ENCODE measurements around the gene INO80D.
"Not testable (repeated sequence)": the region's sequence is repeated elsewhere in the genome, so short reads cannot be mapped to it uniquely, and the experiment has no call there.

INO80D gene

GRCh38 chr2:206084870-206085741 is 868 bp downstream of the INO80D start:
- DNase-seq (ENCODE audit: low read depth, low spot score): no peak
- H3K27ac ChIP-seq: peak overlapping the region; percentile 97

- H3K27ac ChIP-seq: peak overlapping the region; percentile 97
- DNase-seq (ENCODE audit: low read depth, low spot score): no peak
Measured at GRCh38 chr2:206084439-206084869, 1.5 kb downstream of the INO80D start.

- DNase-seq (ENCODE audit: low read depth, low spot score): no peak
- H3K27ac ChIP-seq: peak overlapping the region; percentile 97
Measured at GRCh38 chr2:206083602-206084438, 2.2 kb downstream of the INO80D start.

GRCh38 chr2:206082298-206082843 is 3.6 kb downstream of the INO80D start:
- DNase-seq (ENCODE audit: low read depth, low spot score): no peak
- H3K27ac ChIP-seq: no peak overlapping the region

GRCh38 chr2:206080927-206081326 is 5.0 kb downstream of the INO80D start:
- DNase-seq (ENCODE audit: low read depth, low spot score): no peak
- no peak overlapping the region for H3K27ac ChIP-seq

- DNase-seq (ENCODE audit: low read depth, low spot score): no peak
- H3K27ac ChIP-seq: no peak overlapping the region
Measured at GRCh38 chr2:206079699-206080465, 6.1 kb downstream of the INO80D start.

- DNase-seq (ENCODE audit: low read depth, low spot score); H3K27ac ChIP-seq: not testable (repeated sequence)
Measured at GRCh38 chr2:206077879-206078278, 8.1 kb downstream of the INO80D start.

GRCh38 chr2:206075113-206075512 is 10.9 kb downstream of the INO80D start:
- H3K27ac ChIP-seq: no peak overlapping the region
- no peak for DNase-seq (ENCODE audit: low read depth, low spot score)

- no peak overlapping the region for H3K27ac ChIP-seq
- DNase-seq (ENCODE audit: low read depth, low spot score): no peak
Measured at GRCh38 chr2:206071807-206072206, 14.2 kb downstream of the INO80D start.

GRCh38 chr2:206069417-206069816 is 16.6 kb downstream of the INO80D start:
- DNase-seq (ENCODE audit: low read depth, low spot score): no peak
- H3K27ac ChIP-seq: no peak overlapping the region

GRCh38 chr2:206068207-206068606 is 17.8 kb downstream of the INO80D start:
- DNase-seq (ENCODE audit: low read depth, low spot score): no peak
- no peak overlapping the region for H3K27ac ChIP-seq

GRCh38 chr2:206064077-206064476 is 21.9 kb downstream of the INO80D start:
- DNase-seq (ENCODE audit: low read depth, low spot score): no peak
- no peak overlapping the region for H3K27ac ChIP-seq

GRCh38 chr2:206063635-206064034 is 22.3 kb downstream of the INO80D start:
- DNase-seq (ENCODE audit: low read depth, low spot score): no peak
- no peak overlapping the region for H3K27ac ChIP-seq

- no peak overlapping the region for H3K27ac ChIP-seq
- DNase-seq (ENCODE audit: low read depth, low spot score): no peak
Measured at GRCh38 chr2:206062724-206063123, 23.2 kb downstream of the INO80D start.

- DNase-seq (ENCODE audit: low read depth, low spot score): no peak
- no peak overlapping the region for H3K27ac ChIP-seq
Measured at GRCh38 chr2:206056286-206056685, 29.7 kb downstream of the INO80D start.

- no peak for DNase-seq (ENCODE audit: low read depth, low spot score)
Measured at GRCh38 chr2:206054952-206055351, 31.0 kb downstream of the INO80D start.

GRCh38 chr2:206051912-206052311 is 34.1 kb downstream of the INO80D start:
- no peak for DNase-seq (ENCODE audit: low read depth, low spot score)
- H3K27ac ChIP-seq: no peak overlapping the region

More at GRCh38 chr2:206054952-206055351, 31.0 kb downstream of the INO80D start:
- H3K27ac ChIP-seq: no peak overlapping the region

GRCh38 chr2:206049392-206049791 is 36.6 kb downstream of the INO80D start:
- H3K27ac ChIP-seq: no peak overlapping the region
- no peak for DNase-seq (ENCODE audit: low read depth, low spot score)

- H3K27ac ChIP-seq: no peak overlapping the region
- no peak for DNase-seq (ENCODE audit: low read depth, low spot score)
Measured at GRCh38 chr2:206045251-206045650, 40.7 kb downstream of the INO80D start.

- H3K27ac ChIP-seq: no peak overlapping the region
- no peak for DNase-seq (ENCODE audit: low read depth, low spot score)
Measured at GRCh38 chr2:206040525-206040924, 45.4 kb downstream of the INO80D start.
